LNCaP clone FGC (cell line): ENCODE data around the gene GNG10.
"Not testable (repeated sequence)": the region's sequence is repeated elsewhere in the genome, so short reads cannot be mapped to it uniquely, and the experiment has no call there.

ENCODE experiments used
- DNase-seq: peaks from one replicate; pipeline ENCODE4 v3.0.0-alpha.2; 2011; ENCODE audit warnings: low read depth
- H3K4me3 ChIP-seq: 2 replicates; pipeline ENCODE4 v1.5.1; 2011; ENCODE audit warnings: mild to moderate bottlenecking, low read depth, low read length, control low read depth
- TF ChIP-seq, protein P1 (sequence below): IDR thresholded peaks from 2 replicates; pipeline ENCODE4 v1.5.1; 2012; ENCODE audit warnings: mild to moderate bottlenecking; ENCODE audit not compliant: control insufficient read depth, insufficient read depth; ENCODE audit errors: extremely low read depth

Gene GNG10

DNA sequence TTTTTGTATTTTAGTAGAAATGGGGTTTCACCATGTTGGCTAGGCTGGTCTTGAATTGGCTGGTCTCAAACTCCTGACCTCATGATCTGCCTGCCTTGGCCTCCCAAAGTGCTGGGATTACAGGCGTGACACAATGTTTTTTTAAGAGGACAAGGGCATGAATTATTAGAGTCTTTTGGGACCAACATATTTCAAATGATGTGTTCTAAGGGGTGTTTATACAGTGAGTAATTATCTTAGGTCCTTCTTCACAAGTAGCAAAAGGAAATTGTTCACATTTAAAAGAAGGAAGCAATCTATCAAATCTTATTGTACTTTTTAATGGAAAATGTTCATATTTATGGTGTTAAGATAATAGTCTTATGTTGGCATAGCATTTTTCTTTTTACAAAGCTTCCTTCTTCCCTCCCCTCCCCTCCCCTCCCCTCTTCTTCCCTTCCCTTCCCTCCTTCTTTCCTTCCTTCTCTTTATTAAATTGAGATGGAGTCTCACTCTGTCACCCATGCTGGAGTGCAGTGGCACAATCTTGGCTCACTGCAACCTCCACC is 6.7 kb downstream of the GNG10 start:
- TF ChIP-seq, protein P1, sequence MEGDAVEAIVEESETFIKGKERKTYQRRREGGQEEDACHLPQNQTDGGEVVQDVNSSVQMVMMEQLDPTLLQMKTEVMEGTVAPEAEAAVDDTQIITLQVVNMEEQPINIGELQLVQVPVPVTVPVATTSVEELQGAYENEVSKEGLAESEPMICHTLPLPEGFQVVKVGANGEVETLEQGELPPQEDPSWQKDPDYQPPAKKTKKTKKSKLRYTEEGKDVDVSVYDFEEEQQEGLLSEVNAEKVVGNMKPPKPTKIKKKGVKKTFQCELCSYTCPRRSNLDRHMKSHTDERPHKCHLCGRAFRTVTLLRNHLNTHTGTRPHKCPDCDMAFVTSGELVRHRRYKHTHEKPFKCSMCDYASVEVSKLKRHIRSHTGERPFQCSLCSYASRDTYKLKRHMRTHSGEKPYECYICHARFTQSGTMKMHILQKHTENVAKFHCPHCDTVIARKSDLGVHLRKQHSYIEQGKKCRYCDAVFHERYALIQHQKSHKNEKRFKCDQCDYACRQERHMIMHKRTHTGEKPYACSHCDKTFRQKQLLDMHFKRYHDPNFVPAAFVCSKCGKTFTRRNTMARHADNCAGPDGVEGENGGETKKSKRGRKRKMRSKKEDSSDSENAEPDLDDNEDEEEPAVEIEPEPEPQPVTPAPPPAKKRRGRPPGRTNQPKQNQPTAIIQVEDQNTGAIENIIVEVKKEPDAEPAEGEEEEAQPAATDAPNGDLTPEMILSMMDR = no peak
- no peak overlapping the region for H3K4me3 ChIP-seq
- no peak for DNase-seq

DNA sequence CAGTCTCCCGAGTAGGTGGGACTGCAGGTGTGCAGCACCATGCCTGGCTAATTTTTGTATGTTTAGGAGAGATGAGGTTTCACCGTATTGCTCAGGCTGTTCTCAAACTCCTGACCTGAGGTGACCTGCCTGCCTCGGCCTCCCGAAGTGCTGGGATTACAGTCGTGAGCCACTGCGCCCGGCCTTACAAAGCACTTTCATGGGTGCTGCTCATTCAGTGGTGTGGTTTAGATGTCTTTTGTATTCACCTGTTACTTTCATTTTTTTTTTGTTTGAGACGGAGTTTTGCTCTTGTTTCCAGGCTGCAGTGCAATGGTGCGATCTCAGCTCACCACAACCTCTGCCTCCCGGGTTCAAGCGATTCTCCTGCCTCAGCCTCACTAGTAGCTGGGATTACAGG is 7.2 kb downstream of the GNG10 start:
- not testable (repeated sequence) for DNase-seq, H3K4me3 ChIP-seq

DNA sequence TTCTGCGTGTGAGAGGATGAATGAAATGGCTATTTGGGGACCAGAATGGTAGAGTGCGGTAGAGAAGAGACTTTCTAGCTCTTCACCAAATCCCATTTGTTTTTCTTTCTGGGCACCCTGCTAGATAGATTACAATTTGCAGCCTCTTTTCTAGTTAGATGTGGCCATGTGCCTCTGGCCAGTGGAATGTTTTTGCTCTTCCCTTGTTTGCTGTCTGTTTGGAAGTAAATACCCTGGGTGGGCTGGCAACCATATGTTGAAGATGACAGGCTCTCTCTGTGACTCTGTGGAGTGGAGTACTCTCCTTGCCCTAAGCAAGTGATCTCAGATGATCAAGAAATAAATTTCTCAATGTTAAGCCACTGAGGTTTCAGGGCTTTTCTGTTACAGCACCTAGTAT is 12.9 kb downstream of the GNG10 start:
- DNase-seq = no peak
- H3K4me3 ChIP-seq = no peak overlapping the region
- TF ChIP-seq, protein P1 = no peak

DNA sequence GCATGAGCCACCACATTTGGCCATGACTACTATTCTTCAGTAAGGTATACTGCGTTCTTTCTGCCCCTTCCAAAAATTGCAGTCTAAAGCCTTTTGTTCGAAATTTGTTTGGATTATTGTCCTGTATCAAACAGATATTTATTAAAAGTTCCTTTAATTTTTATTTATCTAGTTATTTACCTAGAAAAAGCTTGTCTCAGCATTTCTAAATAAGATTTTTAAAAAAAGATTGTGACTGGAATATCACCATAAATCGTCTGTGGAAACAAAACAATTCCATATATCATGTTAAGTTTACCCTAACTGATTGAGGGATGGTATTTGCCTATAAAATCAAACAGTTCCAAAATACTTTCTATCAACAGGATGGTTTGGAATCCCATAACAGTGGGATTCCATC is 14.7 kb downstream of the GNG10 start:
- TF ChIP-seq, protein P1 = no peak
- H3K4me3 ChIP-seq = no peak overlapping the region
- DNase-seq = no peak

DNA sequence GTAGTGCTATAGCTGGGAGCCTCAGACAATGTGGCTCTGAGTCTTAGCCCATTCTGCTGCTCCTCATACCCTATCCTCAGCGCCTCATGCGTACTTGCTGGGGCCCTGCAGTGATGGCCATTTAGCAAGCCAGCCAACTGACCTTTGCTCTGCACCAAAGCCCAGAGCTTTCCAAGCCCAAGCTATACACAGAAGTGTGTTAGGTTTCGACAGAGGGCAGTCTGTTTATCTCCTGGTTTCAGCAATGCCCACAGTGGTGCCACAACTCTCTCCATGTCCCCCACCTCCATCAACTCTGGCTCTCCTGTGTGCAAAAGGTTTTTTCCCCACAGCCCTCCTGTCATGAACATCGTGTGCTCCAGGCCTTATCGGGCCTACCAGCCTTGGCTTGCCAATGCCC is 16.9 kb downstream of the GNG10 start:
- no peak for DNase-seq
- H3K4me3 ChIP-seq = no peak overlapping the region

DNA sequence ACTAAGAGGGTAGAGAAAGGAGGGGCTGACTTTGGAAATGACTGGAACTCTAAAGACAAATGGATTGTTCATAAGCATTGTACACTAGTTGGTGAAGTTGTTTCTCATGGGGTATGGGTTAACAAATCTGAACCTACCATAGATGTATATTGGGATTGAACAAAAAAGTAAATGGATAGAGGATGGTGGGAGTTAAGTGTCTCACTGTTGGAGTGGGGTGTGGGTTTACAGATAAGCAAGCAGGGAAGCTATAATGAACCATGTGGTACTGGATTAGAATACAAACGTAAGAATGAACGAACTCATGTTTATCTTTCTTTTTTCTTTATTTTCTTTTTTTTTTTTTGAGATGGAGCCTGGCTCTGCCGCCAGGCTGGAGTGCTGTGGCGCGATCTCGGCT is 17.8 kb downstream of the GNG10 start:
- TF ChIP-seq, protein P1 = no peak
- H3K4me3 ChIP-seq = no peak overlapping the region
- no peak for DNase-seq

More for the DNA sequence above, 16.9 kb downstream of the GNG10 start:
- TF ChIP-seq, protein P1 = no peak

DNA sequence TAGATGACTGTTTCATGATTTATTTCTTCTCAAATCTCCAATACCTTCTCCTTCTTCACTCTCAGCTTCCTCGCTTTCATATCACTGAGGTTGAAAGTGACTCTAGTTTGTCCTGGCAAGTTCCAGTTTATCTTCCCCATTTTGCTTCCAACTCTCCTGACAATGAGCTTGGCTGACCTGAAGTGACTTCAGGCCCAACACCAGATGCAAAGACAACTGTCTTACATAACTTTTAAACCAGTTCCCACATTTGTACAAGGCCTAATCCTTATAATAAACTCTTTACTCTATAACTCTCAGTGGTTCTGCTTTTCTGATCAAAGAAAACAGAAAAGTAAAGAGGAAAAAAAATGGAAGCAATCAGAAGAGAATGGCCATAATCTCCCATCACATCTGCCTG is 22.0 kb downstream of the GNG10 start:
- no peak overlapping the region for H3K4me3 ChIP-seq
- no peak for DNase-seq
- TF ChIP-seq, protein P1 = no peak
